Neural cell (in vitro differentiated cells): ENCODE results near the gene AGK.

Source experiments
- CTCF ChIP-seq: fragments of 450-650 bp; IDR thresholded peaks from 2 replicates; pipeline ENCODE4 v1.5.1; 2014; ENCODE audit warnings: antibody characterized with exemption, mild to moderate bottlenecking, moderate library complexity; ENCODE audit not compliant: poor library complexity, severe bottlenecking
- EZH2 ChIP-seq: fragments of 200-600, 300-800 bp; shearing (Covaris generic), sonication (generic); IDR thresholded peaks from 2 replicates; pipeline ENCODE4 v1.6.1; 2014; ENCODE audit warnings: antibody characterized with exemption, low read length, borderline replicate concordance, mild to moderate bottlenecking; ENCODE audit not compliant: insufficient read depth, poor library complexity, severe bottlenecking
- POLR2AphosphoS5 ChIP-seq: IDR thresholded peaks from 2 replicates; pipeline ENCODE4 v1.6.1; 2012

DNA sequence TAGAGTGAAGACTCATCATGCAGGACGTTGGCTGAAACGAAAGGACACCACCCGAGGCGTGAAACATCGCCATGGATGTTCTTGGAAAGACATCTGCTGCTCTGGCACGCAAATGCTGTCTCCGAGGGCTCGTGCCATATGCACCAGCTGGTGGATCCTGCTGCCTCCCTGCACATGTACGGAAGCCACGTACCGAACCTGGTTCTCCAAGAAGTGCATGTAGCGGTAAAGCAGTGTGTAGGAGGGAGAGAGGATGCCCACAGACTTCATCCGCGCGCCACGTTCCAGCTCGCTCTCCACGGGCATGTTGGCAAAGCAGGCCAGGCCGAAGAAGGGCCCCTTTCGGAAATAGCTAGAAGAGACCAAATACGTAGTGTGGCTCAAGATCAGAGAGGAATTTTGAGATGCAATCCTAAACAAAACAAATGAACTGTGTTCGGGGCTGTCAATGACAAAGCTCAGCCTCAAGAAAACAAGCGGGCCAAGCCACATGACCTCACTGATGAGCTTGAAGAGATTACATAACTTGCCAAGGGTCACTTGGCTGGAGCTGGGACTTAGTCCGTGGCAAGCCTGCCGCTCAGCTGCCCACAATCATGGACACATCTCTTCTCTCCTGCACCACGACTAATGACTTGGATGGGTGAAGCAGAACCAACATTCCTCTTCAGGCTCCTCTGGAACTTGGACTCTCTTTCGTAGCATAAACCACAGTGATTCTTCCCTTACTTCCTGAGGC, 134.2 kb downstream of the AGK start:
- TF ChIP-seq CTCF: no peak
- no peak for TF ChIP-seq EZH2
- no peak for TF ChIP-seq POLR2AphosphoS5
